ENCODE data around the gene CCP110. TPM values are rescaled to one million over a fixed set of nuclear protein-coding genes. Genes with fewer than 3 reads are reported as not detected.

Gene CCP110
- total RNA-seq, 2 experiments from 2014 or later, result 22.6 to 38.4 TPM

DNA sequence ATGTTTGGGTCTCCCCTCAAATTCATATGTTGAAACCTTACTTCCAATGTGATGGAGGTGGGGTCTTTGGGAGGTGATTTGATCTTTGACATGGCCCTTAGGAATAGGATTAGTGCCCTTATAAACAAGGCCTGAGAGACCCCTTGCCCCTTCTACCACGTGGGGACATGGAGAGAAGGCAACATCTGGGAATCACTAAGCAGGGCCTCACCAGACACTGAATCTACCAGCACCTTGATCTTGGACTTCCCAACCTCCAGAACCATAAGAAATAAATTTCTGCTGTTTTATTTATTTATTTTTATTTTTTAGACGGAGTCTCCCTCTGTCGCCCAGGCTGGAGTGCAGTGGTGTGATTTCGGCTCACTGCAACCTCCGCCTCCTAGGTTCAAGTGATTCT is 42.0 kb upstream of the CCP110 start:
- H3K27ac ChIP-seq (ENCODE audit: low read depth, low read length, poor library complexity, severe bottlenecking), result no peak overlapping the region
- H3K9me2 ChIP-seq (ENCODE audit: insufficient read depth, low read length), result no peaks in the 10 kb centered on the region
- no peaks in the 10 kb centered on the region for H4K20me1 ChIP-seq (ENCODE audit: insufficient read depth, low read length)
- no peak for DNase-seq (ENCODE audit: low spot score)
- ChIA-PET CTCF (ENCODE audit: unreplicated experiment) (no interaction called here), POLR2A (interaction anchor here (0.5 kb wide), 1 partner anchor 11 kb away, joined by 3 read pairs; no protein-coding TSS in a partner anchor)
- no peak overlapping the region for H2AFZ ChIP-seq (ENCODE audit: low read length)
- H3K36me3 ChIP-seq (ENCODE audit: insufficient read depth, low read length), result no peaks in the 10 kb centered on the region
- H3K4me1 ChIP-seq (ENCODE audit: insufficient read depth, low read length, poor library complexity, severe bottlenecking), result no peaks in the 10 kb centered on the region
- no peaks in the 10 kb centered on the region for H3K79me2 ChIP-seq (ENCODE audit: insufficient read depth, low read depth, low read length)
- BruUV-seq (replicated peaks), result no TSS peak
- no peak overlapping the region for H3K4me3 ChIP-seq (ENCODE audit: low read depth, low read length, poor library complexity, severe bottlenecking)
- intact Hi-C loops (cut with micrococcal nuclease; ENCODE audit: unreplicated experiment), result no loop called here
- TF ChIP-seq EZH2phosphoT487 (IDR thresholded peaks at IDR 0.05; ENCODE audit: borderline replicate concordance, low read depth, low read length), result no peak
- H3K4me2 ChIP-seq (ENCODE audit: low read length), result no peak overlapping the region
- H3K9me3 ChIP-seq (ENCODE audit: low read length), result no peaks in the 10 kb centered on the region

DNA sequence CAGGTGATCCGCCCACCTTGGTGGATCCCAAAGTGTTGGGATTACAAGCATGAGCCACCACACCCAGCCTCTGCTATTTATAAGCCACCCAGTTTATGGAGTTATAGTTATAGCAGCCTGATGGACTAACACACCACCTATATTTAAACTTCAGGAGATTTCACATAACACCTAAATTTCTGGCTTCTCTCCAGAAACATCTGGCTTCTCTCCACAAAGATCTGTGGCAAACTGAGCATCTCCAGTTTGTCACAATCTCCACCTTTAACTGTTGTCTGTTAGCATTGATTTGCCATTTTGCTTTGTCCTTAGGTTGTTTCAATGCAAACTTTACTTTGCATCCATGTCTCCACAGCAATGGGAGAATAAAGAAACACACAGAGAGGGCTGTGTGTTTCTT is 41.5 kb upstream of the CCP110 start:
- Histone ChIP-seq H3K4me3 (ENCODE audit: low read depth, low read length, poor library complexity, severe bottlenecking) (no peak overlapping the region), H2AFZ (ENCODE audit: low read length) (no peak overlapping the region), H3K36me3 (ENCODE audit: insufficient read depth, low read length) (no peaks in the 10 kb centered on the region), H3K9me2 (ENCODE audit: insufficient read depth, low read length) (no peaks in the 10 kb centered on the region), H3K9me3 (ENCODE audit: low read length) (no peaks in the 10 kb centered on the region), H3K4me2 (ENCODE audit: low read length) (no peak overlapping the region), H3K27ac (ENCODE audit: low read depth, low read length, poor library complexity, severe bottlenecking) (no peak overlapping the region), H3K79me2 (ENCODE audit: insufficient read depth, low read depth, low read length) (no peaks in the 10 kb centered on the region), H3K4me1 (ENCODE audit: insufficient read depth, low read length, poor library complexity, severe bottlenecking) (no peaks in the 10 kb centered on the region), H4K20me1 (ENCODE audit: insufficient read depth, low read length) (no peaks in the 10 kb centered on the region)
- no TSS peak for BruUV-seq (replicated peaks)
- POLR2A ChIA-PET, result interaction anchor here (0.5 kb wide), 1 partner anchor 11 kb away, joined by 3 read pairs; no protein-coding TSS in a partner anchor
- CTCF ChIA-PET (ENCODE audit: unreplicated experiment), result no interaction called here
- no peak for TF ChIP-seq EZH2phosphoT487 (IDR thresholded peaks at IDR 0.05; ENCODE audit: borderline replicate concordance, low read depth, low read length)
- TF ChIP-seq, protein P1, sequence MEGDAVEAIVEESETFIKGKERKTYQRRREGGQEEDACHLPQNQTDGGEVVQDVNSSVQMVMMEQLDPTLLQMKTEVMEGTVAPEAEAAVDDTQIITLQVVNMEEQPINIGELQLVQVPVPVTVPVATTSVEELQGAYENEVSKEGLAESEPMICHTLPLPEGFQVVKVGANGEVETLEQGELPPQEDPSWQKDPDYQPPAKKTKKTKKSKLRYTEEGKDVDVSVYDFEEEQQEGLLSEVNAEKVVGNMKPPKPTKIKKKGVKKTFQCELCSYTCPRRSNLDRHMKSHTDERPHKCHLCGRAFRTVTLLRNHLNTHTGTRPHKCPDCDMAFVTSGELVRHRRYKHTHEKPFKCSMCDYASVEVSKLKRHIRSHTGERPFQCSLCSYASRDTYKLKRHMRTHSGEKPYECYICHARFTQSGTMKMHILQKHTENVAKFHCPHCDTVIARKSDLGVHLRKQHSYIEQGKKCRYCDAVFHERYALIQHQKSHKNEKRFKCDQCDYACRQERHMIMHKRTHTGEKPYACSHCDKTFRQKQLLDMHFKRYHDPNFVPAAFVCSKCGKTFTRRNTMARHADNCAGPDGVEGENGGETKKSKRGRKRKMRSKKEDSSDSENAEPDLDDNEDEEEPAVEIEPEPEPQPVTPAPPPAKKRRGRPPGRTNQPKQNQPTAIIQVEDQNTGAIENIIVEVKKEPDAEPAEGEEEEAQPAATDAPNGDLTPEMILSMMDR (conservative IDR thresholded peaks at IDR 0.05; ENCODE audit: low read length), result no peak
- DNase-seq (ENCODE audit: low spot score), result no peak
- intact Hi-C loops (cut with micrococcal nuclease; ENCODE audit: unreplicated experiment), result no loop called here

DNA sequence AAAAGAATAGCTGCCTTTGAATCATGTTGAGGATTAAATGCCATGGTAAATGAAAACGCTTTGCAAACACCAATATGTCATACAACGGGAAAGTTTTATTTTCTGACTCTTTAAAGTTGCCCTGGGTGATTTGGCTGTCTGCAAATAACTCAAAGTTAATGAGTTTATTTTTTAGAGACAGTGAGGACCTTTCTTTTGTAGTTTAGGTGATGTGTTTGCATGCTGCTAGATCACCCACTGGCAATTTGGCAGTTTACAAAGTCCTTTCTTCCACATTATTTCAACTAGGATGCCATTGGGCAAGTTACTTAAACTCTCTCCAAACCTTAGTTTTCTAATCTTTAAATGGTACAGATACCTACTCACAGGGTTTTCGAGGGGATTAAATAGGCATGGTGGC is 39.6 kb upstream of the CCP110 start:
- H3K27ac ChIP-seq (ENCODE audit: low read depth, low read length, poor library complexity, severe bottlenecking), result no peak overlapping the region
- no TSS peak for BruUV-seq (replicated peaks)

More for the DNA sequence above, 39.6 kb upstream of the CCP110 start:
- Histone ChIP-seq H3K36me3 (ENCODE audit: insufficient read depth, low read length) (no peaks in the 10 kb centered on the region), H3K4me1 (ENCODE audit: insufficient read depth, low read length, poor library complexity, severe bottlenecking) (no peaks in the 10 kb centered on the region), H3K9me2 (ENCODE audit: insufficient read depth, low read length) (no peaks in the 10 kb centered on the region), H3K4me3 (ENCODE audit: low read depth, low read length, poor library complexity, severe bottlenecking) (no peak overlapping the region), H2AFZ (ENCODE audit: low read length) (no peak overlapping the region), H3K9me3 (ENCODE audit: low read length) (no peaks in the 10 kb centered on the region), H3K4me2 (ENCODE audit: low read length) (no peak overlapping the region), H4K20me1 (ENCODE audit: insufficient read depth, low read length) (no peaks in the 10 kb centered on the region), H3K79me2 (ENCODE audit: insufficient read depth, low read depth, low read length) (no peaks in the 10 kb centered on the region)
- intact Hi-C loops (cut with micrococcal nuclease; ENCODE audit: unreplicated experiment), result no loop called here
- CTCF ChIA-PET (ENCODE audit: unreplicated experiment), result no interaction called here
- TF ChIP-seq, protein P1 (conservative IDR thresholded peaks at IDR 0.05; ENCODE audit: low read length), result no peak
- no peak for TF ChIP-seq EZH2phosphoT487 (IDR thresholded peaks at IDR 0.05; ENCODE audit: borderline replicate concordance, low read depth, low read length)
- POLR2A ChIA-PET, result no interaction called here
- no peak for DNase-seq (ENCODE audit: low spot score)

Data from OCI-LY7 (cell line).